SK-MEL-5 (cell line): Measurements from ENCODE around the gene TAF1B. TPM values are rescaled to one million over a fixed set of nuclear protein-coding genes. Genes with fewer than 3 reads are reported as not detected.

Experiments
- DNase-seq: peaks from one replicate; pipeline ENCODE4 v3.0.0-alpha.2; 2016; ENCODE audit warnings: low read depth, low spot score
- in situ Hi-C: cut with HindIII; loops from 2 replicates; pipeline ENCODE4 v1.10.0; 2016; ENCODE audit warnings: low sequenced_read_pairs, high pct_unique_total_duplicates, low pct_unique_long_range_greater_than_20kb
- total RNA-seq: library from RNA; depleted of rRNA; stranded (reverse); fragments of >200 nt; shearing (Covaris generic); gene quantifications from 2 replicates; pipeline ENCODE4 v1.2.3, GENCODE V29; 2014; rRNA removed

The TAF1B gene
- total RNA-seq, 1 experiment from 2014 or later, result 26.7 TPM

DNA sequence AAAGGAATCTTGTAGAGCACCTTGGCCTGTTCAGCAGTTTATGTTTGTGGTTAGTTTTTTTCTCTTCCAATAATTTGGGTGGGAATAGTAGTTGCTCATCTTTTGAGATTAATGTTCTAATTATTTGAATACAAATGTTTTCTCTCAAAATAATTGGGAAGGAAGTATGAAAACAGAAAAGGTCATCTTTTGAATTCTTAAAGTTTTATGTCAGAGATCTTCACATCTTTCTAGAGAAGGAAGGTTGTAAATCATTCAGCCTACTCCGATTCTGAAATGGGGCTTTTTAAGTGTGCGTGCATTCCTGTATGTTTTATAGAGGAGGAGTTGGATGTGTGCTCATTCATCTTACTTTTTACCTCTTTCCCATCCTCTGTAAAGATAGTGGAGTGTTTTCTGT, 137.2 kb downstream of the TAF1B start:
- in situ Hi-C loops, result no loop called here

GRCh38 chr2:9981655-9982054, 138.4 kb downstream of the TAF1B start:
- in situ Hi-C loops, result no loop called here
- no peak for DNase-seq

More for the DNA sequence above, 137.2 kb downstream of the TAF1B start:
- no peak for DNase-seq

DNA sequence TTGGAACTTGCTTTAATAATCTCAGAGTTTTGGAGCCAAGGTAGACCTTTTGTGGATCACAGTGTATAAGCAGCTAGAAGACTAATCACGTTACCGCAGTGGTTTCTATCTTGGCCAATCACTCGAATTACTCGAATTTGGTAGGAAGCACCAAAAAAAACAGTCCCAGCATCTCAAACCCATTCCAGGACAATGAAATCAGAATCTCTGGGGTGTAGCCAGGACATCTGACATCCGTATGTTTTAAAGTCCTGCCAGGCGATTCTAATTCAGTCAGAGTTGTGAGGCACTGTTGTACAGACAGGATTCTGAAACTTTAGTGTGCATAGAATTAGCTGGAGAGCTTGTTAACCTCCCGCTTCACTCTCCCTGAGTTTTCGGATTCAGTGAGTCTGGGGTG, 139.0 kb downstream of the TAF1B start:
- in situ Hi-C loops, result no loop called here
- DNase-seq, result no peak

DNA sequence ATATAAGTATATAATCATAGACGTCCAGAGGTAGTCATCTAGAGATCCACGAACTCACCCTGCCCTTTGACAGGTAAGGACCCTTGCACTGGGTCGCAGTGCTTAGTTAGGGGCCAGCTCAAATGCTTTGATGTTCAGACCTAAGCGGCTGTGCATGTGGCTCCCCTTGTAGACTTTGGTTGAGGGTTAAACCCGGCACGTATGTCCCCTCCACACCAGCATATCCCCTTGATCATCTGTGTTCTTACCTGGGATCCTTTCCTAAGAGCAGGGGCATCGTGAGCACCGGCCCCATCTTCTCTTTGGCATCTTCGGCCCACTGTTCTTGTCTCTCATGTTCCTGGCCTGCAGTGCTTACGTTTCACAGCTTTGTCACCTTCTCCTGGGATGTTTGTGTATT, 139.6 kb downstream of the TAF1B start:
- in situ Hi-C loops, result no loop called here
- DNase-seq, result no peak

DNA sequence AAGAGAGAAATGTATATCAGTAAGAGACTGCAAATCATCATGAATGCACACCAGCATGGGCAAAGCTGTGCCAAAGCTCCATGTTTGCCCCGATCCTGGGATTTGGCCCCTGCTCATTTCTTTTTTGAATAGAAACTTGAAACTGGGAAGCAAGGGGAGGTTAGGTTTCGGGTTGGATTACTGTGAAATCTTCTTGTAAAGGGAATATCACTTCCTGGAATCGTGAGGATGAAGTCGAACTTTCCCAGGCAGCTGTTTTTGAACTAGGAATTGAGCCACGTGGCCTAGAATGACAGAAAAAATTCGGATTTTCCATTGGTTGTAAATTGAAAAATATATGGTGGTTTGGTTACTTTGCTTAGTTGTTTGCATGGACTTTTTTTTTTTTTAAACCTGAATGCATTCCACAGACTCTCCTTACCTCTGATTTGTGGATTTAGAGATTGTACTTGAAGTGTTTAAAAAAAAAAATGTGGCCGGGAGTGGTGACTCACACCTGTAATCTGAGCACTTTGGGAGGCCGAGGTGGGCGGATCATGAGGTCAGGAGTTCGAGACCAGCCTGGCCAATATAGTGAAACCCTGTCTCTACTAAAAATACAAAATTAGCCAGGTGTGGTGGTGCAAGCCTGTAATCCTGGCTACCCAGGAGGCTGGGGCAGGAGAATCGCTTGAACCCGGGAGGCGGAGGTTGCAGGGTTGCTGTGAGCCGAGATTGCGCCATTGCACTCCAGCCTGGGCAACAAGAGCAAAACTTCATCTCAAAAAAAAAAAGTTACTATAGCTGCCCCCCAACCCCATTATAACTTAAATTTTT, 140.3 kb downstream of the TAF1B start:
- in situ Hi-C loops, result no loop called here
- DNase-seq, result no peak

Other genes starting within 250 kb of the TAF1B start
- 245 and 253 TPM in 2 replicates for gene YWHAQ, start 212.5 kb upstream of the TAF1B start, total RNA-seq
- 1.9 and 2.1 TPM in 2 replicates for gene GRHL1, start 108.2 kb downstream of the TAF1B start, total RNA-seq
- gene KLF11, start 200.1 kb downstream of the TAF1B start, total RNA-seq, result 10.9 and 11.0 TPM in 2 replicates
- gene CYS1, start 236.9 kb downstream of the TAF1B start, total RNA-seq, result 0.27 and 0.29 TPM in 2 replicates